Choroid plexus epithelial cell (primary cell): ENCODE results near the gene KNG1.

Experiments used
- DNase-seq: peaks from one replicate; pipeline ENCODE4 v3.0.0-alpha.2; 2010; ENCODE audit warnings: low read depth
- H3K4me3 ChIP-seq: 2 replicates; pipeline ENCODE4 v1.5.1; 2011; ENCODE audit warnings: low read depth, mild to moderate bottlenecking, control low read depth, low read length, moderate library complexity
- CTCF ChIP-seq: conservative IDR thresholded peaks from 2 replicates; pipeline ENCODE4 v1.5.1; 2011; ENCODE audit warnings: low read depth, mild to moderate bottlenecking, control low read depth, inconsistent platforms, low read length, moderate library complexity

Gene KNG1

GRCh38 chr3:186713499-186713898 is 3.7 kb upstream of the KNG1 start:
- no peak for TF ChIP-seq CTCF
- H3K4me3 ChIP-seq: no peak overlapping the region
- no peak for DNase-seq

GRCh38 chr3:186719945-186720739 is 3.0 kb downstream of the KNG1 start:
- no peak for DNase-seq
- TF ChIP-seq CTCF: no peak
- H3K4me3 ChIP-seq: no peak overlapping the region

GRCh38 chr3:186722457-186722856 is 5.3 kb downstream of the KNG1 start:
- H3K4me3 ChIP-seq: no peak overlapping the region
- peak; percentile 33 for TF ChIP-seq CTCF
- no peak for DNase-seq

- no peak for DNase-seq
- H3K4me3 ChIP-seq: no peak overlapping the region
- no peak for TF ChIP-seq CTCF
These were observed 7.8 kb downstream of the KNG1 start for GRCh38 chr3:186724911-186725310.

GRCh38 chr3:186732169-186732766 is 15.1 kb downstream of the KNG1 start:
- no peak overlapping the region for H3K4me3 ChIP-seq
- TF ChIP-seq CTCF: no peak

GRCh38 chr3:186742618-186743380 is 25.6 kb downstream of the KNG1 start:
- H3K4me3 ChIP-seq: no peak overlapping the region
- peak; percentile 17 for DNase-seq
- TF ChIP-seq CTCF: no peak

More at GRCh38 chr3:186732169-186732766, 15.1 kb downstream of the KNG1 start:
- DNase-seq: no peak
